ENCODE measurements around the gene EGLN1. TPM values are rescaled to one million over a fixed set of nuclear protein-coding genes. Genes with fewer than 3 reads are reported as not detected.

EGLN1 gene
- total RNA-seq, 1 experiment from 2014 or later, result 66.6 TPM

DNA sequence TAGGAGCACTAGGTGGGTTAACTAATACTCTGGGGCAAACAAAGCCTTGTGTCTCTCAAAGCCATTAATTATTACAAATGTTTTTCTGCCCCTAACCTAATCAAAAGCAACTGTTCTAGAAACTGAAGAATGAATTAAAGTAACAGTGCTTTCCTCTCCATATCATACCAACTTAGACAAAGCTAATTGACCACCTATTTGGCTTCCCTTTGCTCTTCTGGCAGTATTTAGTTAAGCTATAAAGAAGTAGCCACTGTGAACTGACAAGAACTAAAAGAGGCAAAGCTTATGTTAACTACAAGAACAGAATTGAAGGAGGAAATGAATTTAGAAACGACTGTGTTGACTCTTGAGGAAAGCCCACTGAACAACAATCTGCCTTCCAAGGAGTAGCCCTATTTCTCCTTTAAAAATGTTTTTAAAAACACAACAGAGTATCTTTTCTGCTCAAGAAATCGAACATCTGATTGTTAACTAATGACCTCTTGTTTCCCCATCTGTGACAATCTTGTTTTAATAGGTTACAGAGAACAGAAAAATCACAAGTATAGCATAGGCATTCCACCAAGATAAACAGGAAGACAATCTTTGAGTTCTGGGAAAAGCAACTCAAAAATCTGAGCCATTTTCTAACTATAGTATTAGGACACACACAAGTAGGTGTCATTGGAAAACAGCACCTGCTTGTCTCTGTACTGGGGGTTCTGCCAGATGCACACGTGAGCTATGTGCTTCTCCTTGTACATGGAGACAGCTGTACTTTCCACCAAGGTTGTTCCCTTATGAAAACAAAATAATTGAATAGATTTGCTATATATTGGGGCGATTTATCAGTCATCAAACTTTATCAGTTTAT lies 3.1 kb upstream of the EGLN1 start:
- in situ Hi-C loops (cut with HindIII; ENCODE audit: low pct_unique_long_range_greater_than_20kb, low sequenced_read_pairs), result no loop called here
- DNase-seq (ENCODE audit: low read depth, low spot score), result no peak

DNA sequence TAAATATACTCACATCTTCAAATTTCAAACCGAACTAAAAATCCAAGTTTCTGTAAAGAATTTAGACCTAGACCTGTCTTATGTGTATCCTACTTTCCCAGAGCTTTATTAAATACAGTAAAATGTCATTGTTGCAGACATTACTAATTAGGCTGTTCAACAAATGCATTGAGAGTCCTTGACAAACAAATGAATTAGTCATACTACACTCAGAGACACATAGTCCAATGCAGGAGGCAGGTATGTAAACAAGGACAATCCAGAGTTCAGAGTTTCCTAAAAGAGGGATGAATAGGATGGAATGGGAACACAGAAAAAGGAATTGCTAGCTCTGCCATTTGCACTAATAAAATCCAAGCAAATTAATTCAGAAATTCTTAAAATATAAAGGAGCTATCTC lies 1.6 kb upstream of the EGLN1 start:
- no peak for DNase-seq (ENCODE audit: low read depth, low spot score)

DNA sequence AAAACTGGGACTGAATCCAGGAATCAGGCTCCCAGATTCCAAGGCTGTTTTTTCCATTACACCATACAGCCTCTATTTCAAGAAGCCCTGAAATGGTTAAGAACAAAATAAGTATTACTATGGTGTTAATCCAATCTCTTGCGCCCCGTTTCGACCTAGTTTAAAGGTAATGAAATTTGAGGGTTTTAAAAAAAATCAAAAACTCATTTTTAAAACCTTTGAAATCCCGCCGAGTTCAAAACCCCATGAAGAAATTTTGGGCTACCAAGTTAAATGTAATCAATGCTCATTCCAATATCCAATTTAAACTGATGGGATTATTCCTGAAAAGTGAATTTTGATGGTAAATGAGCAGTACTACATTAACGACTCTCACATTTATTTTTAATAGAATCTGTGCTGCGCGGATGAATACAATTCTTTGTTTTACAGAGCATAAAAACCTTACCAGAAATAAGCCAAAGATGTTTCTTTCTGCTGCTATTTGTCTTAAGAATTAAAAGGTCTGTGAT lies 767 bp upstream of the EGLN1 start:
- in situ Hi-C loops (cut with HindIII; ENCODE audit: low pct_unique_long_range_greater_than_20kb, low sequenced_read_pairs), result no loop called here
- no peak for DNase-seq (ENCODE audit: low read depth, low spot score)

More for the DNA sequence above, 1.6 kb upstream of the EGLN1 start:
- in situ Hi-C loops (cut with HindIII; ENCODE audit: low pct_unique_long_range_greater_than_20kb, low sequenced_read_pairs), result no loop called here

DNA sequence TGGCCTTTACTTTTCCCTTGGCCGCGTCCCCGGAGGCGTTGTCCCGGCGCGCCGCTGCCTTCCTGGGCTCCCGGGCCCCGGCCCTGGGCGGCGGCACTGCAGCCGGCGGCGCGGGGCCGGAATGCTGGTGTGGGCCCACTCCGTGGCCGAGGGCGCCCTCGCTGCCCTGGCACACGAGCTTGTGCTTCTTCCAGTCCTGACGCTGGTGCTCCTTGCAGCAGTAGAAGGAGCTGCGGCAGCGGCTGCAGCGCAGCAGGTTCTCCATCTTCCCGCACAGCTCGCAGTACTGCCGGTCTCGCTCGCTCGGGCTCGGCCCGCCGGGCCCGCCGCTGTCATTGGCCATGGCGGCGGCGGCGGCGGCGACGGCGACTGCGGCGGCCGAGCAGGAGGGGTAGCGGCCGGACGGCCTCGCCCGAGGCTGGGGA lies 529 bp downstream of the EGLN1 start:
- in situ Hi-C loops (cut with HindIII; ENCODE audit: low pct_unique_long_range_greater_than_20kb, low sequenced_read_pairs), result no loop called here

DNA sequence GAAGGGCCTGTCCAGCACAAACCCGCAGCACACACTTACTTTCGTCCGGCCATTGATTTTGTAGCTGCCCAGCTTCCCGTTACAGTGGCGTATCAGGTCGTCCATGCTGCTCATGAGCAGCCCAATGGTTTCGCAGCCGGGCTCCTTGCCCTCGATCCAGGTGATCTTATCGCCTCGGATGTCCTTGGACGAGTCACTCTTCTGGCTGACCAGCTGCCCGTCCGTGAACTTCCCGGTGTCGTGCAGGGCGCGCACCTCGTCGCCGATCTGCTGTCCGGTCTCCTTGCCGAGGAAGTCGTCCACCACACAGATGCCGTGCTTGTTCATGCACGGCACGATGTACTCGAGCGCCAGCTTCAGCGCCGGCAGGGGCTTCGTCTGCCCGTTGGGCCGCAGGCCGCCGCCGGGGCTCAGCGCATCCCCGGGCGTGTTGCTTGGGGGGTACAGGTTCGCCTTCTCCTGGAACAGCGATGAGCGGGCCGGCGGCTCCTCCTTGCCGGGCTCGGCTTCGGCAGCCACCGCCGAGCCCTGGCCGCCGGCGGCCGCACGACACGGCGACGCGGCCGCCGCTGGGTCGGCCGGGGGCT lies 1.0 kb downstream of the EGLN1 start:
- DNase-seq (ENCODE audit: low read depth, low spot score), result peak; percentile 27
- in situ Hi-C loops (cut with HindIII; ENCODE audit: low pct_unique_long_range_greater_than_20kb, low sequenced_read_pairs), result no loop called here

More for the DNA sequence above, 529 bp downstream of the EGLN1 start:
- peak; percentile 16 for DNase-seq (ENCODE audit: low read depth, low spot score)

DNA sequence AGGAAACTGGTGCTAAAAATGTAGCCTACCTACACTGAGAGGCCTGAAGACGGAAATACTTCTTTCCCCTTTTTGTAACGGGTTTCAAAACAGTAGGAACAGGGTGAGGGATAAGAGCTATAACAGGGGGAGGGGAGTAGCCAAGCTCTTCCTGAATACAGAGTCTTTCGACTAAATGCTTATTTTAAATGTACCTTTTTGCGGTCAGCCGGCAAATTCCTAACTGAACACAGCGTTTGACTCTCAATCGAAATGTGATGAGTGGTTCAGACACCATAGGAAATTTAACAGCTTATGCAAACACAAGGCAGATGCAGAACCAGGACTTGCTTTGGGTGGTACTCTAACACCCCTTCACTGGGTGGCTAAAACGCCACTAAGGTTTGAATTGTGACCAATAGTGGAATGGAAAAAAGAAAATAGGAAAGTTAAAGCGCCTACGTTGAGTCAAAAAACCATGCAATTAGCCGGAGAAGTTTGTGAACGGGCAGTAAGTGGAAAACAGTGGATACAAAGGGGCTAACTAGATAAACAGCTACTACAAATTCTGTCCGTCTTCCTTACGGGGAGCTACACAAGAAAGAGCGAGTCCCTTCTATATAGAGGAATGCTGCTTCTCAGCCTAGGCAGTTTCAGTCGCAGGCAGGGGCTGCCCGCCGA lies 1.7 kb downstream of the EGLN1 start:
- in situ Hi-C loops (cut with HindIII; ENCODE audit: low pct_unique_long_range_greater_than_20kb, low sequenced_read_pairs), result no loop called here
- DNase-seq (ENCODE audit: low read depth, low spot score), result no peak

DNA sequence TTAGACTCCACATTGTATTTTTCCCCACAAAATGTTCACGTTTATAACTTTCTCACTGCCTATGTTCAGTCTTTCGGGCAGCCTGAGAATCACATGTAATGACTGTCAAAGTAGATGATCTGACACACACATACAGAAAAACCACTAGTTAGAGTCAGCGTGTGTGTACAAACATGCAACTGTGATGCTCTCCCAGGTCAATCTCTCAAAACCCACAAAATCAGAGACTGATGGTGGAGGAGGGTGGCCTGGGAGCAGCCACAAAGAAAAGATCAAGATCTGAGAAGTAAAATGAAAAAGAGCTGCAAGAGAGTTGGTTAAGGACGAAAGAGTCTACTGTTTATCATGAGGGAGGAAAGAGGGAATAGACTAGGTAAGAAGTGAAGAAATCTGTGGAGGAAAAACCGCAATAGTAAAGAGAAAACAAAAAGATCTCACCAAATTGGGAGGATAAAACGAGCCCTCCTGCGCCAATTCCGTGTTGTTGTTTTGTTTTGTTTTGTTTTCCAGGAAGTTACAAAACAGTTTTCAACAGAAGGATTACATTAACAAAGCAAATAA lies 2.3 kb downstream of the EGLN1 start:
- DNase-seq (ENCODE audit: low read depth, low spot score), result no peak
- in situ Hi-C loops (cut with HindIII; ENCODE audit: low pct_unique_long_range_greater_than_20kb, low sequenced_read_pairs), result no loop called here

DNA sequence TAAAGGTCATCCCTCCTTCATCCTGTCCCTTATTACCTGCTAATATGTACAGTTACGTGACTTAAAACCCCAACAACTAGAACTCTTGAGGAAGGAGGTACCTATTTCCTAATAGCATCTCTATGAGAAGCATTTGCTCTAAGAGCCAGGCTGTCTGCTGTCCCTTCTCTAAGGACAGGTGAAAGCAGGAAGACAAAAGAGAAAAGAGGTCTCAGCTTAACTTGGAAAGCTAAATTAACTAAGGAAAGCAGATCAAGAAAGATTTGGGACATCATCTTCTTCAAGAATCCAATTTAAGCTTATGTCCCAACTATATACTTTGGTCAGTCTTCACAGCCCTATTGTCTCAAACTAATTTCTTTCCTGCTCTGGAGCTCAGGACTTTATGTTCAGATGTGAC lies 2.9 kb downstream of the EGLN1 start:
- in situ Hi-C loops (cut with HindIII; ENCODE audit: low pct_unique_long_range_greater_than_20kb, low sequenced_read_pairs), result no loop called here
- no peak for DNase-seq (ENCODE audit: low read depth, low spot score)

DNA sequence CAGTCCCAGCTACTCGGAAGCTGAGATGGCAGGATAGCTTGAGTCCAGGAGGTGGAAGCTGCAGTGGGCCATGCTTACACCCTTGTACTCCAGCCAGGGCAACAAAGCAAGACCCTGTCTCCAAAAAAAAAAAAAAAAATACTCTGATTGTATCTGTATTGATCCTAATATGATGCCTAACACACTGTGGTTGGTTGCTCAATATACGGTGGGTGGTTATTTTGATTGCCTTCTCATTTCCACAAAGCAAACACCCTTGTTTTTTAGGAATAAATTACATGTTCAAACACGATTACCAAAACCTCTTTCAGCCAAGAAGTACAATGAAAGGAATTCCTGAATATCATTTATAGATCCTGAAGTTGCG lies 3.4 kb downstream of the EGLN1 start:
- in situ Hi-C loops (cut with HindIII; ENCODE audit: low pct_unique_long_range_greater_than_20kb, low sequenced_read_pairs), result no loop called here
- no peak for DNase-seq (ENCODE audit: low read depth, low spot score)

DNA sequence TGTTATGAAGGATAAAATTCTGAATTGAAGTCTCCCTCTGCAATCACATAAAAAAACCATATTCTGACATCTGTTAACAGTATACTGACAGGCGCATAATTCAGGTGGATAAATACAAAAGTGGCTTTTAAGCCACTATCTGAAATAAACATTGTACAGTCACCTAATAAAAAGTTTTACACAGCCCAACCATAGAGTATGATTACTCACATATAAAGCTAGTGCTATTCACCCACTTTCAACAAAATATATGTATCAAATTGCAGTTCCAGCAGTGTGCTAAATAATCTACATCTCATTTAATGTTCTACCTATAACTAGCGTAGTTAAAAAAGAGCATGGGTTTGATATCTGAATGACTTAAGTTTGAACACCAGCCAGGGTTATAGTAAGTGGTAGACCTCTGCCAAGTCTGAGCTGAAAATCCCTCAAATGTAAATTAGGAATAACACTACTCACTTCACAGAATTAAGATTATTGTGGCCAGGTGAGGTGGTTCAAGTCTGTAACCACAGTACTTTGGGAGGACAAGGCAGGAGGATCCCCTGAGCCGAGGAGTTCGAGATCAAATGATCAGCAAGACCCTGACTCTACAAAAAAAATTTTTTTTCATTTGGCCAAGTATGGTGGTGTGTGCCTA lies 3.9 kb downstream of the EGLN1 start:
- in situ Hi-C loops (cut with HindIII; ENCODE audit: low pct_unique_long_range_greater_than_20kb, low sequenced_read_pairs), result no loop called here
- no peak for DNase-seq (ENCODE audit: low read depth, low spot score)

DNA sequence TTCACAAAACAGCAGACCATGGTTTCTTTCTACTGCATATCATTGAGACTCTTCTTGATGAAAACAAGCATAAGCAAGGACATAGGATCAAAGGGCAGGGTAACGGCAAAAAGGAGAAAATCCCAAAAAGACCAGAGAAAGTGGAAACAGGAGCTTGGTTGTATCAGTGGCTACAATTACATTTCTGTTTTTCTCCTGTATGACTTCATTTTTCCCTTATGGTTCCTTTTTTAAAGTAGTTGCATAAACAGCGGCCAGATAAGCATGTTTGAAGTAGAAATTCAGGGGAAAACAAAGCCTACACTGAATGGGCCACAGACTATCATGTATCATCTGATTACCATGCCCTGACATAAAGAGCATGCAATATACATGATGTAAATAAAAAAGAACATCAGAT lies 4.6 kb downstream of the EGLN1 start:
- DNase-seq (ENCODE audit: low read depth, low spot score), result no peak
- in situ Hi-C loops (cut with HindIII; ENCODE audit: low pct_unique_long_range_greater_than_20kb, low sequenced_read_pairs), result no loop called here

DNA sequence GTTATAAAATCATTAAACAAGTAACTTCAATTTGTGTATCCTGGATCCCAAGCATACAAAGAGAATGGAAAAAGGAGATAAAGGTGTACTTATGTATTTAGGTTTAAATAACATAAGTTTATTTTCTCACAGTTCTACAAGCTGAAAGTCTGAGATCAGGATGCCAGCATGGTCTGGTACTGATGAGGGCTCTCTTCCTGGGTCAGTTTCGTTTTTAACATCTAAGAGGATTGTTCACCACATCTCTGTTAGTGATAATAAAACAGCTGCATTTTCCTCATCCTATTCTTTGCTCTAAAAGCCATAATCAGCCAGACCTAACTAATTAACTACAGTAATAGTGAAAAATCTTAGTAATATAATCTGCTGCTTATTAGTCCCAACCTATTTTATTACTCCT lies 5.2 kb downstream of the EGLN1 start:
- no peak for DNase-seq (ENCODE audit: low read depth, low spot score)
- in situ Hi-C loops (cut with HindIII; ENCODE audit: low pct_unique_long_range_greater_than_20kb, low sequenced_read_pairs), result no loop called here

DNA sequence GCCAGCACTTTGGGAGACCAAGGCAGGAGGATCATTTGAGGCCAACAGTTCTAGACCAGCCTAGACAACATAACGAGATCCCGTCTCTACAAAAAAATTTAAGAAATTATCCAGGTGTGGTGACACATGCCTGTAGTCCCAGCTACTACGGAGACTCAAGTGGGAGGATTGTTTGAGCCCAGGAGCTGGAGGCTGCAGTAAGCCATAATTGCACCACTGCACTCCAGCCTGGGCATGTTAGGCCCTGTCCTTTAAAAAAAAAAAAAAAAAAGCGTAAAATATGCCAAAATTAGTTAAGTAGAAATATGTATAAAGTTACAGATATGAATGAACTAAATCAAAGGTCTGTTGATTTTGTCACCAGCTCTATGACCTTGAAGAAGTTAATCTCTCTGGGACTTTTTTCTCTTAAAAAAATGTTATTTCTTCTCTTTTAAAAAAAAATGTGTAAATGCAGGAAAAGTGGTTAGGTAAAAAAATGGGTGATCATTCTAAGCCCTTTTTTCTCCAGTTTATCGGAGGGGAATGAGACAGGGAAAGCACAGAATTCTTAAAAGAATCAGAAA lies 7.0 kb downstream of the EGLN1 start:
- in situ Hi-C loops (cut with HindIII; ENCODE audit: low pct_unique_long_range_greater_than_20kb, low sequenced_read_pairs), result no loop called here
- DNase-seq (ENCODE audit: low read depth, low spot score), result no peak

DNA sequence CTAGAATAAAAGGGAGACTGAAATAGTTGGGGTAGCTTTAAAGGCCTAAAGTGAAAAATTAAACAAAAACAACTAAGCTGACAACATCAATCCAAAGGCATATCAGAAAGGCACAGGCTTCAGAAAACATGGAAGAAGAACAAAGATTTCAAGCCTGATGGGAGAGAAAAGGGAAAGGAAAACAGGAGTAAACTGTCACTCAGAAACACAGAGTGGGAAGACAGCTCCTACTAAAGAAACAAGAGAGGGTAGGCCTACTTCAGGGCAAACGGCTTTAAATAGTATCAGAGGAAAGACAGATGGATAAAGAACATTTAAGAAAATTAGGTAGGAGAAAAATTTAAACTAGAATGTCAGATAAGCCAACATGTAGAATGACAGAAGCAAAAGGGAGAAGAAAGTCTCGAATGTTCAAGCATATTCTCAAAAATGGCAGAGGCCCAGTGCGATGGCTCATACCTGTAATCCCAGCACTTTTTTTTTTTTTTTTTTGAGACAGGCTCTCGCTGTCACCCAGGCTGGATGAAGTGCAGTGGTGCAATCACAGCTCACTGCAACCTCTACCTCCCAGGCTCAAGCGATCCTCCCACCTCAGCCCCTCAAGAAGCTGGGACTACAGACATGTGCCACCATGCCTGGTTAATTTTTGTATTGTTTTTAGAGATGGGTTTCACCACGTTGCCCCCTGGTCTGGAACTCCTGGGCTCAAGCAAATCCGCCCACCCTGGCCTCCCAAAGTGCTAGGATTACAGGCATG lies 7.6 kb downstream of the EGLN1 start:
- DNase-seq (ENCODE audit: low read depth, low spot score), result no peak
- in situ Hi-C loops (cut with HindIII; ENCODE audit: low pct_unique_long_range_greater_than_20kb, low sequenced_read_pairs), result no loop called here

DNA sequence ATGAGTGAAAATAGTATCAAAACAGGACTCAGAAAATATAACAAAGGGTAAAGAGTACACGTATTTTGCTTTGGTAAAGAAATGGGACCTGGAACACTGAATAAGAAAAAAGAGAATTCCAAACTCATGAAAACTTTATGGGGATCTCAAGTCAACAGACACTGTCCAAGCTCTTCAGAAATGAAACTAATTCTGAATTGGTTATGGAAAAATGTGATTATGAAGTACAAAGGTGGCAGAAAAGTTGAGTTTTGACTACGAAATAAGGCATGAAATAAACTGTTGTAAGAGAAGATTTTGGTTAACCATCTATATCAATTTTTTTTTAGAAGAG lies 8.4 kb downstream of the EGLN1 start:
- DNase-seq (ENCODE audit: low read depth, low spot score), result no peak
- in situ Hi-C loops (cut with HindIII; ENCODE audit: low pct_unique_long_range_greater_than_20kb, low sequenced_read_pairs), result no loop called here

DNA sequence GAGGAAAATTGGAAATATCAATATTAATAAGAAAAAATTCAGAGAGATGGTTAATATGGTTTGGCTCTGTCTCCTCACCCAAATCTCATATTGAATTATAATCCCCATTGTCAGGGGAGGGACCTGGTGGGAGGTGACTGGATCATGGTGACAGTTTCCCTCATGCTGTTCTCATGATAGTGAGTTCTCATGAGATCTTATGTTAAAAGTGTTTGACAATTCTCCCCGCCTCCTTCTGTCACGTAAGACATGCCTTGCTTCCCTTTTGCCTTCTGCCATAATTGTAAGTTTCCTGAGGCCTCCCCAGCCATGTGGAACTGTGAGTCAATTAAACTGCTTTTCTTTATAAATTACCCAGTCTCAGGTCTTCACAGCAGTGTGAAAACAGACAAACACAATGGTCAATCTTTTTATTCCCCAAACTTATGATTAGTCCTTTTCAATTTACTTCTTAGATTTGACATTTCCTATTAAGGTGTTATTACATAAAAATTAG lies 11.0 kb downstream of the EGLN1 start:
- DNase-seq (ENCODE audit: low read depth, low spot score), result no peak
- in situ Hi-C loops (cut with HindIII; ENCODE audit: low pct_unique_long_range_greater_than_20kb, low sequenced_read_pairs), result no loop called here

DNA sequence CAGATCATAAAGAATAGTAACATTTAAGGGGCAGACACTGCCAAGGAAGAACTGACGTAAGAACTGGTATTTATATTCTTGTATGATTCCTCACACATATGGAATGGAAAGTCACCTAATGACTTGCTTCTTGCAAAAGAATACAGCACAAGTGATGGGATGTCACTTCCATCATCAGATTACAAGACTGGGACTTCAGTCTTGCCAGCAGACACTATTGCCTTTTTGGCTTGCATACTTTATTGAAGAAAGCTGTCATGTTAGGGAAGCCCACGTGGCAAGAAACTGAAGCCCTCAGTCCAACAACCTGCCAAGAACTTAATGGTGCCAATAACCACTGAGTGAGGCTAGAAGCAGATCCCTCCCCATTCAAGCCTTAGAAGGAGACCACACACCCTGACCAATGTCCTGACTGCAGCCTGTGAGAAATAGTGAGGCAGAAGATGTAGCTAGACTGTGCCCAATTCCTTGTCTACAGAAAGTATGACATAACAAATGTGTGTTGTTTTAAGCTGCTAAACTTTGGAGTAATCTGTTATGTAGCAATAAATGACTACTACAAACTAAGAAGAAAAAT lies 12.0 kb downstream of the EGLN1 start:
- in situ Hi-C loops (cut with HindIII; ENCODE audit: low pct_unique_long_range_greater_than_20kb, low sequenced_read_pairs), result no loop called here
- no peak for DNase-seq (ENCODE audit: low read depth, low spot score)

All from SK-MEL-5 (cell line).